Measurements from ENCODE around the gene PARD3B.

Gene PARD3B

GRCh38 chr2:205267323-205267722, 722.0 kb downstream of the PARD3B start:
- Histone ChIP-seq H3K27me3 (ENCODE audit: insufficient read depth, low read length, poor library complexity) (no peaks in the 10 kb centered on the region), H3K4me3 (ENCODE audit: low read depth in 1 of 2, low read length in 2 of 2) (no peak overlapping the region), H3K9me3 (ENCODE audit: insufficient read depth, low read length, severe bottlenecking) (no peaks in the 10 kb centered on the region), H3K9ac (ENCODE audit: low read depth, low read length) (no peak overlapping the region), H3K79me2 (ENCODE audit: insufficient read depth, low read length) (no peaks in the 10 kb centered on the region), H3K27ac (ENCODE audit: low read length) (no peak overlapping the region), H4K20me1 (ENCODE audit: insufficient read depth, low read length) (no peaks in the 10 kb centered on the region), H3K4me1 (ENCODE audit: insufficient read depth, low read length) (no peaks in the 10 kb centered on the region), H3K36me3 (ENCODE audit: insufficient read depth, low read length) (no peaks in the 10 kb centered on the region), H3K4me2 (ENCODE audit: insufficient read depth, low read length) (no peak overlapping the region), H2AFZ (ENCODE audit: low read depth, low read length) (no peak overlapping the region)
- TF ChIP-seq EZH2 (IDR thresholded peaks at IDR 0.05; ENCODE audit: borderline replicate concordance, low read depth, low read length, severe bottlenecking) (no peak), CTCF (IDR thresholded peaks at IDR 0.05; ENCODE audit: borderline replicate concordance, extremely low read depth, low read length, poor library complexity, severe bottlenecking) (no peak)
- ATAC-seq (ENCODE audit: insufficient read depth, low read depth) (no peak), DNase-seq (no peak)

DNA sequence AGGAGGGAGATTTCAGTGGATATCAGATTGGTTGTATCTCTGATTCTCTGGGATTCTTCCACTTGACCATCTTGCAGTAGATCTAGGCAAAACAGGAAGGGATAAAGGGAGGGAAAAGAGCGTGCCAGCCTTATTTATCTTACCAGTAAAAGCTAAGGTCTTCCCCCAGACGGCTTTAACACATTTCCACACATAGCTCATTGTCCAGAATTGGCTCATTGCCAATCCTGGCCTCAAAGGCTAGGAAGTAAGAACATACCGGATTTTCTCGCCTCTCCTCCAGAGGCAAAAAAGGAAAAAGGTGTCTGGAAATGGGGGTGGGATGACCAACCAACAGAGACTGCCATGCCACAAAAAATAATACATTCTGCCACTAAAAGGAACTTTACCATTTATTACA, 725.4 kb downstream of the PARD3B start:
- H4K20me1 ChIP-seq (ENCODE audit: insufficient read depth, low read length): no peaks in the 10 kb centered on the region
- ATAC-seq (ENCODE audit: insufficient read depth, low read depth) (no peak), DNase-seq (no peak)
- H3K79me2 ChIP-seq (ENCODE audit: insufficient read depth, low read length): no peaks in the 10 kb centered on the region
- no peak overlapping the region for H2AFZ ChIP-seq (ENCODE audit: low read depth, low read length)
- no peak overlapping the region for H3K27ac ChIP-seq (ENCODE audit: low read length)
- no peaks in the 10 kb centered on the region for H3K36me3 ChIP-seq (ENCODE audit: insufficient read depth, low read length)
- H3K4me1 ChIP-seq (ENCODE audit: insufficient read depth, low read length): no peaks in the 10 kb centered on the region
- H3K9me3 ChIP-seq (ENCODE audit: insufficient read depth, low read length, severe bottlenecking): no peaks in the 10 kb centered on the region
- H3K4me3 ChIP-seq (ENCODE audit: low read depth in 1 of 2, low read length in 2 of 2): no peak overlapping the region
- no peak for TF ChIP-seq CTCF (IDR thresholded peaks at IDR 0.05; ENCODE audit: borderline replicate concordance, extremely low read depth, low read length, poor library complexity, severe bottlenecking)
- TF ChIP-seq EZH2 (IDR thresholded peaks at IDR 0.05; ENCODE audit: borderline replicate concordance, low read depth, low read length, severe bottlenecking): no peak
- H3K4me2 ChIP-seq (ENCODE audit: insufficient read depth, low read length): no peak overlapping the region
- H3K9ac ChIP-seq (ENCODE audit: low read depth, low read length): no peak overlapping the region
- H3K27me3 ChIP-seq (ENCODE audit: insufficient read depth, low read length, poor library complexity): no peaks in the 10 kb centered on the region

- Histone ChIP-seq H3K27me3 (ENCODE audit: insufficient read depth, low read length, poor library complexity) (no peaks in the 10 kb centered on the region), H2AFZ (ENCODE audit: low read depth, low read length) (no peak overlapping the region), H3K4me2 (ENCODE audit: insufficient read depth, low read length) (no peak overlapping the region), H3K27ac (ENCODE audit: low read length) (no peak overlapping the region), H3K79me2 (ENCODE audit: insufficient read depth, low read length) (no peaks in the 10 kb centered on the region), H3K4me1 (ENCODE audit: insufficient read depth, low read length) (no peaks in the 10 kb centered on the region), H3K4me3 (ENCODE audit: low read depth in 1 of 2, low read length in 2 of 2) (no peak overlapping the region), H4K20me1 (ENCODE audit: insufficient read depth, low read length) (no peaks in the 10 kb centered on the region), H3K36me3 (ENCODE audit: insufficient read depth, low read length) (no peaks in the 10 kb centered on the region), H3K9me3 (ENCODE audit: insufficient read depth, low read length, severe bottlenecking) (no peaks in the 10 kb centered on the region), H3K9ac (ENCODE audit: low read depth, low read length) (no peak overlapping the region)
- DNase-seq (no peak), ATAC-seq (ENCODE audit: insufficient read depth, low read depth) (no peak)
- TF ChIP-seq EZH2 (IDR thresholded peaks at IDR 0.05; ENCODE audit: borderline replicate concordance, low read depth, low read length, severe bottlenecking) (no peak), CTCF (IDR thresholded peaks at IDR 0.05; ENCODE audit: borderline replicate concordance, extremely low read depth, low read length, poor library complexity, severe bottlenecking) (no peak)
Measured at GRCh38 chr2:205273148-205273547, 727.9 kb downstream of the PARD3B start.

GRCh38 chr2:205273627-205274026, 728.4 kb downstream of the PARD3B start:
- Histone ChIP-seq H3K79me2 (ENCODE audit: insufficient read depth, low read length) (no peaks in the 10 kb centered on the region), H3K36me3 (ENCODE audit: insufficient read depth, low read length) (no peaks in the 10 kb centered on the region), H3K9me3 (ENCODE audit: insufficient read depth, low read length, severe bottlenecking) (no peaks in the 10 kb centered on the region), H3K9ac (ENCODE audit: low read depth, low read length) (no peak overlapping the region), H3K4me3 (ENCODE audit: low read depth in 1 of 2, low read length in 2 of 2) (no peak overlapping the region), H2AFZ (ENCODE audit: low read depth, low read length) (no peak overlapping the region), H3K4me2 (ENCODE audit: insufficient read depth, low read length) (no peak overlapping the region), H4K20me1 (ENCODE audit: insufficient read depth, low read length) (no peaks in the 10 kb centered on the region), H3K4me1 (ENCODE audit: insufficient read depth, low read length) (no peaks in the 10 kb centered on the region), H3K27ac (ENCODE audit: low read length) (no peak overlapping the region), H3K27me3 (ENCODE audit: insufficient read depth, low read length, poor library complexity) (no peaks in the 10 kb centered on the region)
- no peak for DNase-seq
- TF ChIP-seq EZH2 (IDR thresholded peaks at IDR 0.05; ENCODE audit: borderline replicate concordance, low read depth, low read length, severe bottlenecking) (no peak), CTCF (IDR thresholded peaks at IDR 0.05; ENCODE audit: borderline replicate concordance, extremely low read depth, low read length, poor library complexity, severe bottlenecking) (no peak)
- ATAC-seq (ENCODE audit: insufficient read depth, low read depth): no peak

Measured in DND-41 (cell line).